IPS-18a (cell line): ENCODE data around the gene HMGXB3.
"Not testable (repeated sequence)": the region's sequence is repeated elsewhere in the genome, so short reads cannot be mapped to it uniquely, and the experiment has no call there.

Experiments
- H3K27ac ChIP-seq: one replicate; pipeline ENCODE4 v1.5.1; 2013; ENCODE audit warnings: low read length
- H3K27me3 ChIP-seq: one replicate; pipeline ENCODE4 v1.6.1; 2013; ENCODE audit warnings: mild to moderate bottlenecking, low read length; ENCODE audit not compliant: control insufficient read depth, insufficient read depth
- H3K36me3 ChIP-seq: one replicate; pipeline ENCODE4 v1.6.1; 2013; ENCODE audit warnings: low read depth, low read length; ENCODE audit not compliant: control insufficient read depth
- H3K4me1 ChIP-seq: one replicate; pipeline ENCODE4 v1.6.1; 2013; ENCODE audit warnings: low read depth, low read length; ENCODE audit not compliant: control insufficient read depth
- H3K4me3 ChIP-seq: one replicate; pipeline ENCODE4 v1.5.1; 2013; ENCODE audit warnings: low read length
- H3K9ac ChIP-seq: one replicate; pipeline ENCODE4 v1.6.1; 2013; ENCODE audit warnings: mild to moderate bottlenecking, low read length, moderate library complexity
- H3K9me3 ChIP-seq: one replicate; pipeline ENCODE4 v1.6.1; 2013; ENCODE audit warnings: low read depth, low read length; ENCODE audit not compliant: control insufficient read depth

HMGXB3 gene

GRCh38 chr5:150044712-150045111 lies 44.2 kb downstream of the HMGXB3 start:
- no peak overlapping the region for H3K4me3 ChIP-seq
- no peak overlapping the region for H3K27ac ChIP-seq
- H3K4me1 ChIP-seq, result no peaks in the 10 kb centered on the region
- no peak overlapping the region for H3K9ac ChIP-seq
- H3K27me3 ChIP-seq, result no peaks in the 10 kb centered on the region
- H3K9me3 ChIP-seq, result no peaks in the 10 kb centered on the region
- H3K36me3 ChIP-seq, result peaks cover 83% of the 10 kb centered on the region

GRCh38 chr5:150045549-150045948 lies 45.0 kb downstream of the HMGXB3 start:
- Histone ChIP-seq H3K4me3 (no peak overlapping the region), H3K27ac (no peak overlapping the region), H3K36me3 (peaks cover 86% of the 10 kb centered on the region), H3K9ac (no peak overlapping the region), H3K27me3 (no peaks in the 10 kb centered on the region), H3K9me3 (no peaks in the 10 kb centered on the region), H3K4me1 (no peaks in the 10 kb centered on the region)

GRCh38 chr5:150046031-150046430 lies 45.5 kb downstream of the HMGXB3 start:
- no peaks in the 10 kb centered on the region for H3K27me3 ChIP-seq
- H3K27ac ChIP-seq, result no peak overlapping the region
- no peaks in the 10 kb centered on the region for H3K9me3 ChIP-seq
- no peak overlapping the region for H3K9ac ChIP-seq
- H3K4me1 ChIP-seq, result no peaks in the 10 kb centered on the region
- H3K4me3 ChIP-seq, result no peak overlapping the region
- peaks cover 86% of the 10 kb centered on the region for H3K36me3 ChIP-seq

- H3K36me3 ChIP-seq, result peaks cover 69% of the 10 kb centered on the region
- not testable (repeated sequence) for H3K27me3 ChIP-seq
These were observed 49.8 kb downstream of the HMGXB3 start for GRCh38 chr5:150050172-150050811.

GRCh38 chr5:150051657-150052195 lies 51.2 kb downstream of the HMGXB3 start:
- no peak overlapping the region for H3K9ac ChIP-seq
- no peaks in the 10 kb centered on the region for H3K9me3 ChIP-seq
- H3K4me3 ChIP-seq, result no peak overlapping the region
- peaks cover 64% of the 10 kb centered on the region for H3K36me3 ChIP-seq
- H3K27me3 ChIP-seq, result no peaks in the 10 kb centered on the region
- H3K4me1 ChIP-seq, result no peaks in the 10 kb centered on the region
- H3K27ac ChIP-seq, result no peak overlapping the region

More at GRCh38 chr5:150050172-150050811, 49.8 kb downstream of the HMGXB3 start:
- not testable (repeated sequence) for H3K9ac ChIP-seq, H3K4me1 ChIP-seq, H3K4me3 ChIP-seq, H3K9me3 ChIP-seq, H3K27ac ChIP-seq

- Histone ChIP-seq H3K36me3 (peaks cover 58% of the 10 kb centered on the region), H3K4me1 (peaks cover 1% of the 10 kb centered on the region), H3K9ac (no peak overlapping the region), H3K9me3 (no peaks in the 10 kb centered on the region), H3K27ac (no peak overlapping the region), H3K4me3 (no peak overlapping the region), H3K27me3 (no peaks in the 10 kb centered on the region)
These were observed 51.9 kb downstream of the HMGXB3 start for GRCh38 chr5:150052226-150052955.

- Histone ChIP-seq H3K27me3 (no peaks in the 10 kb centered on the region), H3K36me3 (peaks cover 51% of the 10 kb centered on the region), H3K4me3 (no peak overlapping the region), H3K9ac (no peak overlapping the region), H3K9me3 (no peaks in the 10 kb centered on the region), H3K4me1 (peaks cover 9% of the 10 kb centered on the region), H3K27ac (no peak overlapping the region)
These were observed 52.6 kb downstream of the HMGXB3 start for GRCh38 chr5:150052956-150053712.

- Histone ChIP-seq H3K9ac (no peak overlapping the region), H3K4me1 (peaks cover 13% of the 10 kb centered on the region), H3K4me3 (no peak overlapping the region), H3K36me3 (peaks cover 43% of the 10 kb centered on the region), H3K27ac (no peak overlapping the region), H3K27me3 (no peaks in the 10 kb centered on the region), H3K9me3 (no peaks in the 10 kb centered on the region)
These were observed 53.3 kb downstream of the HMGXB3 start for GRCh38 chr5:150053713-150054392.

- Histone ChIP-seq H3K4me1 (peaks cover 13% of the 10 kb centered on the region), H3K27ac (no peak overlapping the region), H3K27me3 (no peaks in the 10 kb centered on the region), H3K9me3 (no peaks in the 10 kb centered on the region), H3K36me3 (peaks cover 36% of the 10 kb centered on the region), H3K9ac (no peak overlapping the region), H3K4me3 (no peak overlapping the region)
These were observed 54.0 kb downstream of the HMGXB3 start for GRCh38 chr5:150054569-150054968.

- Histone ChIP-seq H3K36me3 (peaks cover 28% of the 10 kb centered on the region), H3K9me3 (no peaks in the 10 kb centered on the region), H3K4me1 (peaks cover 13% of the 10 kb centered on the region), H3K27me3 (no peaks in the 10 kb centered on the region), H3K9ac (no peak overlapping the region), H3K4me3 (no peak overlapping the region), H3K27ac (no peak overlapping the region)
These were observed 55.0 kb downstream of the HMGXB3 start for GRCh38 chr5:150055326-150056074.
